AG20443 (cell line): ENCODE results near the gene CRYGC.
"Not testable (repeated sequence)": the region's sequence is repeated elsewhere in the genome, so short reads cannot be mapped to it uniquely, and the experiment has no call there.

Experiments
- DNase-seq: peaks from one replicate; pipeline ENCODE4 v3.0.0; 2012; ENCODE audit warnings: low spot score, mixed read lengths

CRYGC gene

GRCh38 chr2:208136716-208137094 is 7.1 kb upstream of the CRYGC start:
- no peak for DNase-seq

GRCh38 chr2:208135794-208136715 is 6.4 kb upstream of the CRYGC start:
- no peak for DNase-seq

GRCh38 chr2:208134928-208135586 is 5.4 kb upstream of the CRYGC start:
- no peak for DNase-seq

- DNase-seq, result no peak
Observed at GRCh38 chr2:208130712-208131110, 1.1 kb upstream of the CRYGC start.

- no peak for DNase-seq
Observed at GRCh38 chr2:208128136-208128535, 1.5 kb downstream of the CRYGC start.

- DNase-seq, result no peak
Observed at GRCh38 chr2:208127090-208127489, 2.5 kb downstream of the CRYGC start.

GRCh38 chr2:208125251-208125650 is 4.4 kb downstream of the CRYGC start:
- no peak for DNase-seq

GRCh38 chr2:208124013-208124715 is 5.5 kb downstream of the CRYGC start, which contains the start of gene CRYGD:
Gene CRYGD (minus strand): TSS chr2:208124524. CDS start chr2:208124473, 51 bp downstream.
- DNase-seq, result not testable (repeated sequence)

GRCh38 chr2:208122248-208122647 is 7.4 kb downstream of the CRYGC start:
- DNase-seq, result no peak

- no peak for DNase-seq
Observed at GRCh38 chr2:208118918-208119317, 10.7 kb downstream of the CRYGC start.

- not testable (repeated sequence) for DNase-seq
Observed at GRCh38 chr2:208117390-208117789, 12.2 kb downstream of the CRYGC start.

GRCh38 chr2:208112969-208113368 is 16.7 kb downstream of the CRYGC start:
- no peak for DNase-seq

- DNase-seq, result not testable (repeated sequence)
Observed at GRCh38 chr2:208112273-208112745, 17.3 kb downstream of the CRYGC start.

GRCh38 chr2:208103616-208104015 is 26.0 kb downstream of the CRYGC start:
- no peak for DNase-seq

GRCh38 chr2:208101716-208102631 is 27.7 kb downstream of the CRYGC start:
- DNase-seq, result peak; percentile 44

- DNase-seq, result no peak
Observed at GRCh38 chr2:208099682-208100470, 29.8 kb downstream of the CRYGC start.

- not testable (repeated sequence) for DNase-seq
Observed at GRCh38 chr2:208098701-208099100, 30.9 kb downstream of the CRYGC start.

- no peak for DNase-seq
Observed at GRCh38 chr2:208098267-208098666, 31.4 kb downstream of the CRYGC start.

- DNase-seq, result peak; percentile 76
Observed at GRCh38 chr2:208097801-208098200, 31.8 kb downstream of the CRYGC start.

GRCh38 chr2:208097313-208097712 is 32.3 kb downstream of the CRYGC start:
- DNase-seq, result no peak
